HG02642 (cell line): ENCODE results near the gene VPS37C.

Source experiments
- ATAC-seq: cut with Tn5 transposase; IDR thresholded peaks from one replicate; pipeline ENCODE4 v1.9.1; 2021; ENCODE audit warnings: mild to moderate bottlenecking; ENCODE audit not compliant: unreplicated experiment, poor library complexity

VPS37C gene

GRCh38 chr11:61155741-61156140 is 5.5 kb downstream of the VPS37C start:
- no peak for ATAC-seq

DNA sequence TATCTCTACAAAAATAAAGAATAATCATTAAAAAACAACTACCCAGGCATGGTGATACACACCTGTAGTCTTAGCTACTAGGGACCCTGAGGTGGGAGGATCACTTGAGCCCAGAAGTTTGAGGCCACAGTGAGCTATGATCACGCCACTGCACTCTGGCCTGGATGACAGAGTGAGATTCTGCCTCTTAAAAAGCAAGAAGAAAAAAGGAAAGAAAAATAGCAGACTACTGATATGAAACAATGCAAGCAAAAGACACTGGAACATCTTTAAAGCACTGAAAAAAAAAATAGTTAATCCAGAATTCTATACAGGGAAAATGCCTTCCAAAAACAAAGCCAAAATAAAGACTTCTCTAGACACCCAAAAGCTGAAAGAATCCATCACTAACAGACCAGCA is 5.9 kb downstream of the VPS37C start:
- no peak for ATAC-seq

GRCh38 chr11:61154528-61154927 is 6.7 kb downstream of the VPS37C start:
- no peak for ATAC-seq

DNA sequence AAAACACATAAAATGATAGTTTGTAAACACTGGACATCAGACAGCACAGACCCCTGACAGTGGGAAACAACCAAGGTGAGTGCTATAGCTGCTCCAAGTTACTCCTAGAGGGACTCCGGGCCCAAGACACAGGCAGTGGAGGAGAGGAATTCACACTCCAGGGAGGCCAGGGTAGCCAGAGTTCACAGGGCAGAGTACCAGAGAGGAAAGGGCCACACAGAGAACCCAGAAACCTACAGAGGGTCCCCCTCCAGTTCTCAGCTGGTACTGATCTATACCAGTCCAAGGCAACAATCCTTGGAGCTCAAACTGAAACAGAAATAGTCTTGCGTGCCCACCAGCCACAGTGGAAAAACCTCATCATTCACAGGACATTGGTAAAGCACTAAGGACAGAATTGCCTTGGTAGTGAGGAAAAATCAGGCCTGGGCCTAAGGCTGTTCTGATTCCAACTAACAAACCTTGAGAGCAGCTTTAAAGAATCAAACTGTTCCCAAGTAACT is 7.6 kb downstream of the VPS37C start:
- ATAC-seq: no peak

DNA sequence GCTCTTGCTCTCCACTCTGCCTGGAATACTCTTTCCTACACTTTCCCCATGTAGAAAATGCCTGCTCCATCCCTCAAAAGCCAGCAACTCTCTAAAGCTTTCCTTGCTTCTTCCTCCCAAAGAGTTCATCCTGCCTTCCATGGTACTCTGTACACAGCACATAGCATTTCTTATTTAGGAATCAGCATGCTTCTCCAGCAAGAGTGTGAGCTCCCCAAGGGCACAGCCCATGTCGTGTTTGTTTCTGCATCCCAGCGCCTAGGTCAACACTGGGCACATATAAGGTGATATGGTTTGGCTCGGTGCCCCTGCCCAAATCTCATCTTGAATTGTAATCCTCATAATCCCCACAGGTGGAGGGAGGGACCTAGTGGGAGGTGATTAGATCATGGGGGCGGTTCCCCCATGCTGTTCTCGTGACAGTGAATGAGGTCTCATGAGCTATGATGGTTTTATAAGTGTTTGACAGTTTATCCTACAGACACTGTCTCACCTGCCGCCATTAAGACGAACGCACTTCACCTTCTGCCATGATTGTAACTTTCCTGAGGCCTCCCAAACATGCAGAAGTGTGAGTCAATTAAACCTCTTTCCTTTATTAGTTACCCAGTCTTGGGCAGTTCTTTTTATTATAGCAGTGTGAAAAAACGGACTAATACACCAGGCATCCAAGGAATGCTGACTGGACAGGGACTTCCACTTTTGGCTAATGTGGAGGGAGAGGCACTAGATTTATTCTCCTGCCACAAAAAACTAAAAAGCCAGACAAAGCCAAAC is 8.2 kb downstream of the VPS37C start:
- ATAC-seq: no peak

DNA sequence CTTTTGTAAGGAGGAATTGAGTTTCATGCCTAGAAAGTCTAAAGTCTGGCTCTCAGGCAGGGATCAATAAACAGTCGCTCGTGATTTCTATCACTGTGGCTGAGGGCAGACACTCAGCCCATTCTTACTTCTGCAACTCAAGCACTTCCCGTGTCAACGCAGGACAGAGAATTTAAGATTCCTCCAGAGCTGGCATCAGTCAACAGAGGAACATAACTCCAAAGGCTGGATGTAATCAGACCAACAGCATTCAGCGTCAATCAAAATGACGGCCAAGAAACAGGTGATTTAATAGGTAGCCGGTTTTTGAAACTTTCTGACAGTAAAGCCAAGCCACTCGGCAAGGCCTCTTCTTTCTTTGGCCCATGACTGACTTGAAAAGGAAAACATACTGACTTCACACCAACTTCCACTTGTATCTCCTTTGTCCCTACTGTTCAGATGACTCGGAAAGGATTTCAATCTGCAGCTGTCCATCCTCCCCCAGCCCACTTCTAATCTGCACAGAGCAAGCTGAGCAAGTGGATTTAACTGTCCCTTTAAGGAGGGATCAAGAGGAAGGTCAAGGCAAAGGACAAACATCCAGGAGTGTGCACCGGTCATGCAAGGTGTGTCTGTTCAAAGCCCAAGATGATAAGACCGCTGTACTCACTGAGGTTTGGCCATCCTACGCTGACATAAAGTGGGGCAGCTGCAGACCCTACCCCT is 9.5 kb downstream of the VPS37C start:
- ATAC-seq: no peak

DNA sequence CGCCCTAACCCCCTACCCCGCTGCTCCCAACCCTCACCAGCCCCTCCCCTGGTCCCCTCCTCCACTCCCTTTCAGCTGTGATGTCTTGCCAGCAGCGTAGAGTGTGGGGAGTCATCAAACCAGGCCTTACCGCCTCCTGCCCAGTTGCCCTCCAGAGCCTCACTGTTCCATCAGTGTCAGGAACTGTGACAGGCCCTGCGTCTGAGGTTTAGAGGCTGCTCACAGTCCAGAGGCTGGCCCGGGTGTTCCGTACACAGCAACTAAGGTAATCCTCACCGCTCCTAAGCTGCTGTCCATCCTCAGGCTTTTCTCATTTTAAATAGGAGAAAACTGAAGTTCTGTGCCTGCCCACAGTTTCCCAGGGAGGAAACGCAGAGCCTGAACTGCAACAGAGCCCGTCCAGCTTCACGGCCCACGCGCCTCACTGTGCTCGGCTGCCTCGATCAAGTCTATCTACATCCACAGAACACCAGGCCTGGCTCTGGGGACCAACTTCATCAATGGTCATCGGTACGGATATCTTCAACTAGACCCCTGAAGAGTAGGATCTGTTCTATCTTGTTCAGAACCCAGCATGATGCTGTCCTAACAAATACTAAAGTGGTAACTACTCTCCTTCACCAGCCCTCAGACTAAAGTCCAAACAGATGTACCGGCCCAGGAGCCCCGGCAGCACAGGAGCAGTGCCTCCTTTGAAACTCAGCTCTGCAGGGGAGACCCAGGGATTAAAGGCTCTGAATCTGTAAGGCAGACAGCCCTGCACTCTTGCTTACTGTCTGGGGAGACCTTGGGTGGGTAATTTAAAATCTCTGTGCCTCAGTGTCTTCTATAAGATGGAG is 10.3 kb downstream of the VPS37C start:
- no peak for ATAC-seq

GRCh38 chr11:61149624-61150615 is 11.3 kb downstream of the VPS37C start:
- ATAC-seq: no peak

- ATAC-seq: no peak
These were observed 13.2 kb downstream of the VPS37C start for GRCh38 chr11:61147791-61148620.

DNA sequence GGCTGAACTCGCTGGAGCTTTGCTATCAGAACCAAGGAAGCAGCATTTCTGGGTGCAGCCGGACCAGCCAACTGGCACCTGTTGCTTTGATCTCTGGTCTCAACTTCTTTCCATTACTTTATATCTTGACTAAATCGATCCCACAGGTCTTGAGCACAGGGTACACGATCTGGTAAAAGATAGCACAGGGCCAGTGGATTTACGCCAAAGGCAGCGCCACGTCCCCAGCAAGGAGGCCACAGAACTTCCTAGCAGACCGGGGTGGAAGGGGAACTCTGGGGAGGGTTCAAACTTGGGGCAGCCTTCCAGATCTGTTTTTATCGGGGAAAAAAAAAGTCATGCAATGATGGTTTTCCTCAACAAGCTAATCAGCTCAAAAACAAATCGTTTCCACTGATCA is 14.0 kb downstream of the VPS37C start:
- ATAC-seq: no peak

GRCh38 chr11:61146416-61146815 is 14.8 kb downstream of the VPS37C start:
- no peak for ATAC-seq

GRCh38 chr11:61145228-61146005 is 15.8 kb downstream of the VPS37C start:
- ATAC-seq: no peak

DNA sequence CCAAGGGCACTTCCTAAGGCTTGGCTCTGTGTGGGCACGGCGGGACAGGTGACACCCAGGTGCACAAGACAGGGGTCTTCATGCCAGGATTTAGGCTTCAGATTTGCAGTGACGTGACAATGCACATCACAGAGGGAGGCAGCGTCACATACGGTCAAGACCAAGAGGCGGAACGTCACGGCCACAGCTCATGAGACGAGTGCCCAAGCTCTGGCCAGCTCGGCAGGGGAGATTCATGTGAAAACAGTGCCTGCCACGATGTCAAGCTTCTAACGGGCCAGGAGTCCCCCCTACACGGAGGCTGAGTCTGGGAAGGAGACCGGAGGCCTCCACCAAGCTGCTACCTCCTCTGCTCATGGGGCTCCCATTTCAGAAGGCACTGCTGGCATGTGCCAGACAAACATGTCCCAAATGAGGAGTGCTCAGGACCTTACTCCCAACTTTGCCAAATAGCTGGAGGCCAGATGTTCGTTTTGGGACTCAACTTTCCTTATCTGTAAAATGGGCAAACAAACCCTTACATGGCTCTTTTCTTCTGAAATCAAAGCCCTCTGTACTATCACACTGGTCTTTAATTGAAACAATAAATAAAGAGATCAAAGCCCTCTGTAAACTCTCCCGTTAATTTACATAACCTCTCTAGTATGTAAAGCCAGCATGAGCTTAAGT is 16.6 kb downstream of the VPS37C start:
- no peak for ATAC-seq

- no peak for ATAC-seq
These were observed 18.8 kb downstream of the VPS37C start for GRCh38 chr11:61142424-61142823.

DNA sequence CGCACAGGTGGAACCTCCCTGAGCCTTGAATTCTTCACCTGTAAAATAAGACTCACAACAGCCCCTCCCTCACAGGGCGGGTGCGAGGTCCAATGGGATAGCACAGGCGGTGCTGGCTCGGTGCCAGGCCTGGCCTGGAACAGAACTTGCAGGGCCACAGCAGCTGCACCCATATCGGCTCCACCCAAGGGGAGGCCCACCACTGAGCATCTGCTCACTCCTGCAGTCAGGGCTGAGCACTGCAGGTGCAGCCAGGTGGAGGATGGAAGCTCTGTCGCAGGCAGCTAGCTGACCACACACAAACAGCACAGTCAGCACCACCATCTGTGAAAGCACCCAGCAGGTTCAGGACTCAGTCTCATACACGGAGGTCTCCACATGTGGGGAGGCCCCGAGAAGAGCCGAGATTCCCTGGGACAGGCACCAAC is 19.6 kb downstream of the VPS37C start:
- no peak for ATAC-seq

DNA sequence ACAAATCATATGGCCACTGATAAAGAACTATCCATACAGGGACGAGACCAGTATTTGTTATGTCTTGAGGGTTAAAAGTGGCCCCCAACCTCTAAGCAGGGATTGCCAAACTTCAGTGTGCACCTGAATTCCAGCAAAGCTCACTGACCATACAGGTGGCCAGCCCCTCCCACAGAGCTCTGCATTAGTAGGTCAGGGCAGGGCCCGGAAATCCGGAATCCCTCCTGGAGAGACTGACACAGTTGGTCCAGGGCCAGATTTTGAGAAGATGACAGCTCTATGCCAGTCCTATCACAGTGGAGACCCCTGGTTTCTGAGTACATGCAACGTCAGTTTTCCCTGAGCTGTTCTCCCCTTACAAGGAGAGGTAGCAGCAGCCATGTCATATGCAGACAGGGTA is 20.8 kb downstream of the VPS37C start:
- ATAC-seq: no peak

GRCh38 chr11:61139387-61139786 is 21.8 kb downstream of the VPS37C start:
- no peak for ATAC-seq
